B cell (primary cell): ENCODE results near the gene ITGA5. TPM values are rescaled to one million over a fixed set of nuclear protein-coding genes. Genes with fewer than 3 reads are reported as not detected.

Experiments used
- ATAC-seq: fragments of 200-7000 bp; cut with Tn5 transposase; one replicate; pipeline ENCODE4 v1.10.0; 2021; ENCODE audit warnings: low read depth, mild to moderate bottlenecking, moderate number of reproducible peaks, moderate library complexity
- CTCF ChIA-PET: fragments of 350-600 bp; sonication (Branson Sonifier 250); formaldehyde crosslinking; loops from one replicate; lab custom pipeline; 2021; ENCODE audit warnings: antibody characterized with exemption, inconsistent platforms; lab: Charles Lee
- POLR2A ChIA-PET: fragments of 350-600 bp; sonication (Branson Sonifier 250); formaldehyde crosslinking; loops from one replicate; lab custom pipeline; 2021; ENCODE audit warnings: antibody characterized with exemption; lab: Charles Lee
- DNase-seq: peaks from one replicate; pipeline ENCODE4 v3.0.0; 2013
- H2AFZ ChIP-seq: 2 replicates; pipeline ENCODE4 v1.6.1; 2012; ENCODE audit warnings: mild to moderate bottlenecking, low read depth, low read length; ENCODE audit not compliant: insufficient read depth, poor library complexity, severe bottlenecking
- H3K27ac ChIP-seq, 2 donors: 1 replicate in 1 of 2; 2 replicates in 1 of 2; pipeline ENCODE4 v1.5.1; 2012 to 2013; ENCODE audit warnings: low read length in 2 of 2, mild to moderate bottlenecking in 2 of 2, moderate library complexity in 1 of 2
- H3K27me3 ChIP-seq, 4 experiments: fragments of 200-600 bp in 1 of 4; sonication (generic) in 1 of 4; replicated peaks in 1 of 4; 1 replicate in 2 of 4; 2 replicates in 2 of 4; pipeline versions ENCODE4 v1.6.1 to v1.7.0; 2013 to 2016; ENCODE audit warnings: low read length in 3 of 4, mild to moderate bottlenecking in 2 of 4, mixed read lengths in 1 of 4, moderate library complexity in 1 of 4; ENCODE audit not compliant: insufficient read depth in 4 of 4, control insufficient read depth in 3 of 4; ENCODE audit errors: control extremely low read depth in 1 of 4
- H3K36me3 ChIP-seq, 2 experiments: replicated peaks in 1 of 2; 1 replicate in 1 of 2; 2 replicates in 1 of 2; pipeline versions ENCODE4 v1.6.1 to v1.7.1; 2013; ENCODE audit warnings: low read length in 1 of 2; ENCODE audit not compliant: insufficient read depth in 2 of 2, control insufficient read depth in 1 of 2; ENCODE audit errors: control extremely low read depth in 1 of 2, extremely low read depth in 1 of 2
- H3K4me1 ChIP-seq, 2 donors: fragments of 200-600 bp in 1 of 2; sonication (generic) in 1 of 2; 1 replicate in 1 of 2; 2 replicates in 1 of 2; pipeline versions ENCODE4 v1.5.1 to v1.6.1; 2013 to 2017; ENCODE audit warnings: low read length in 2 of 2; ENCODE audit not compliant: control insufficient read depth in 2 of 2, insufficient read depth in 2 of 2
- H3K4me2 ChIP-seq: replicated peaks from 2 replicates; pipeline ENCODE3; 2012; ENCODE audit warnings: mild to moderate bottlenecking, low read depth, low read length; ENCODE audit not compliant: poor library complexity, severe bottlenecking
- H3K4me3 ChIP-seq, 5 experiments: fragments of 200-600 bp in 1 of 5; sonication (generic) in 1 of 5; 1 replicate in 3 of 5; 2 replicates in 2 of 5; pipeline versions ENCODE4 v1.5.1 to v1.7.0; 2011 to 2016; ENCODE audit warnings: low read length in 4 of 5, mild to moderate bottlenecking in 4 of 5, low read depth in 2 of 5, control low read depth in 1 of 5, moderate library complexity in 1 of 5; ENCODE audit not compliant: insufficient read depth in 1 of 5; ENCODE audit errors: control extremely low read depth in 1 of 5, extremely low read depth in 1 of 5
- H3K79me2 ChIP-seq: fragments of 200-600 bp; sonication (generic); one replicate; pipeline ENCODE4 v1.6.0; 2016; ENCODE audit warnings: low read length; ENCODE audit not compliant: control insufficient read depth, insufficient read depth
- H3K9ac ChIP-seq: fragments of 200-600 bp; sonication (generic); 2 replicates; pipeline ENCODE4 v1.6.1; 2017; ENCODE audit warnings: mild to moderate bottlenecking, low read length, moderate library complexity
- H3K9me3 ChIP-seq, 3 donors: one replicate each; pipeline versions ENCODE4 v1.6.1 to v1.7.1; 2013; ENCODE audit warnings: low read length in 2 of 3; ENCODE audit not compliant: control insufficient read depth in 2 of 3, insufficient read depth in 1 of 3; ENCODE audit errors: control extremely low read depth in 1 of 3
- H4K20me1 ChIP-seq: 2 replicates; pipeline ENCODE4 v1.6.0; 2012; ENCODE audit warnings: mild to moderate bottlenecking, low read length; ENCODE audit not compliant: insufficient read depth, control insufficient read depth, poor library complexity, severe bottlenecking
- H3K27ac Mint-ChIP-seq: one replicate; pipeline ENCODE4 v1.8.0; 2021; ENCODE audit warnings: mixed read lengths
- H3K27me3 Mint-ChIP-seq: one replicate; pipeline ENCODE4 v1.8.0; 2021; ENCODE audit warnings: mixed read lengths
- H3K4me1 Mint-ChIP-seq: one replicate; pipeline ENCODE4 v1.8.0; 2021; ENCODE audit warnings: mixed read lengths
- H3K4me3 Mint-ChIP-seq: one replicate; pipeline ENCODE4 v1.8.0; 2021; ENCODE audit warnings: mixed read lengths
- H3K9me3 Mint-ChIP-seq: one replicate; pipeline ENCODE4 v1.8.0; 2022; ENCODE audit warnings: mixed read lengths; ENCODE audit not compliant: insufficient read depth
- CTCF ChIP-seq: fragments of 200-600 bp; IDR thresholded peaks from one replicate; pipeline ENCODE4 v1.8.0; 2022; ENCODE audit warnings: antibody characterized with exemption, mild to moderate bottlenecking
- EZH2 ChIP-seq: IDR thresholded peaks from 2 replicates; pipeline ENCODE4 v1.6.1; 2012; ENCODE audit warnings: borderline replicate concordance, low read depth, mild to moderate bottlenecking, moderate library complexity, low read length; ENCODE audit not compliant: insufficient read depth, poor library complexity, severe bottlenecking
- WGBS: methylation state at CpG from one replicate; pipeline ENCODE4 v1.1.5; 2013; ENCODE audit warnings: missing lambda C conversion rate; ENCODE audit not compliant: insufficient coverage; 5-methylcytosine and 5-hydroxymethylcytosine counted together
- intact Hi-C: fragments of 100-400 bp; cut with micrococcal nuclease; formaldehyde crosslinking; loops from one replicate; pipeline ENCODE4 v1.10.0; 2022
- polyA plus RNA-seq: library from polyadenylated mRNA; depleted of rRNA; stranded (reverse); fragments of >200 nt; gene quantifications from 2 replicates; pipeline ENCODE4 v1.2.3, GENCODE V29; 2012
- total RNA-seq, 2 donors: library from RNA; stranded (reverse); fragments of 120-200 nt in 1 of 2; gene quantifications; 1 replicate in 1 of 2; 2 replicates in 1 of 2; pipeline versions ENCODE4 v1.2.3 to v1.2.4, GENCODE V29; 2013 to 2022

Gene ITGA5
- total and polyA plus RNA-seq, 2 donors (not counting 1 experiment from before 2014, with no cell fraction given) = 3.6 to 6.1 TPM

GRCh38 chr12:54357506-54358190, 61.4 kb downstream of the ITGA5 start:
- Mint-ChIP-seq H3K9me3 (no peaks in the 10 kb centered on the region), H3K27me3 (no peaks in the 10 kb centered on the region), H3K4me3 (no peak overlapping the region), H3K27ac (no peak overlapping the region), H3K4me1 (peaks cover 7% of the 10 kb centered on the region)
- H3K4me2 ChIP-seq = peak overlapping the region; percentile 96
- H3K4me1 ChIP-seq = peaks cover 12 to 17% of the 10 kb centered on the region in 2 donors
- WGBS = 86% methylated on average over 1 of the region's 2 CpGs
- H3K27ac ChIP-seq = no peak overlapping the region
- H2AFZ ChIP-seq = peak overlapping the region; percentile 99
- TF ChIP-seq CTCF = no peak
- TF ChIP-seq EZH2 = no peak
- no peaks in the 10 kb centered on the region for H4K20me1 ChIP-seq
- no peaks in the 10 kb centered on the region for H3K9me3 ChIP-seq
- no peak overlapping the region for H3K9ac ChIP-seq
- POLR2A ChIA-PET = interaction anchor here (1.4 kb wide), 1 partner anchor 32 kb away, joined by 11 read pairs; the partner anchor contains the start of gene COPZ1
- CTCF ChIA-PET = interaction anchor here (2.1 to 7.8 kb wide), 6 partner anchors 10 to 143 kb away, joined by 4 to 42 read pairs (median 18); partner anchors contain the start of gene COPZ1
- no peaks in the 10 kb centered on the region for H3K27me3 ChIP-seq
- H3K4me3 ChIP-seq = no peak overlapping the region
- DNase-seq (no peak), ATAC-seq (no peak)
- no peaks in the 10 kb centered on the region for H3K36me3 ChIP-seq
- intact Hi-C loops = loop anchor here (2.0 kb wide), 1 partner anchor 141 kb away; no protein-coding TSS in a partner anchor
- H3K79me2 ChIP-seq = no peaks in the 10 kb centered on the region

DNA sequence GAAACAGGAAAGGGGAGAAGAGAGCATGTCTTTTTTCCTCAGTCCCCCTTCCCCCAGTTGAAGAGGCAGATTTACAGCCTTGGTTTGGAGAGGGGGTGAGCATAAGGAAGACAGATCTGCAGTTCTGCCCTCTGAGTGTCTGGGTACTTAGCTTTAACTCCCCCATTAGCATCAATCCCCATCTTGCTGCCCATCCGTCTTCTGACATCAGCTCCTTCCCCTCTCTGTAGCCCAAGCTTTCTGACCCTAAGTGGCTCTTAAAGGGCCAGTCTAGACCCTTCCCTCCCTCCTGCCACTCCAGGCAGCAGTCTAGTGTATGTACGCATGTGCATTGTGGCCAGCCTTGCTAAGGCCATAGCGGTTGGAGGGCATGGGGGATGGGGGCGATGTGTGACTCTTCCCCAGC, 62.1 kb downstream of the ITGA5 start:
- Mint-ChIP-seq H3K27ac (no peak overlapping the region), H3K4me3 (no peak overlapping the region), H3K4me1 (peaks cover 9% of the 10 kb centered on the region), H3K27me3 (no peaks in the 10 kb centered on the region), H3K9me3 (no peaks in the 10 kb centered on the region)
- peaks cover 12 to 18% of the 10 kb centered on the region in 2 donors for H3K4me1 ChIP-seq
- no peak overlapping the region for H3K4me2 ChIP-seq
- no peaks in the 10 kb centered on the region for H3K36me3 ChIP-seq
- 91% methylated on average over 3 of the region's 4 CpGs for WGBS
- no peak overlapping the region for H3K9ac ChIP-seq
- no peak for TF ChIP-seq EZH2
- no peak for TF ChIP-seq CTCF
- intact Hi-C loops = no loop called here
- H3K27ac ChIP-seq = no peak overlapping the region
- H2AFZ ChIP-seq = no peak overlapping the region
- H4K20me1 ChIP-seq = no peaks in the 10 kb centered on the region
- no peaks in the 10 kb centered on the region for H3K9me3 ChIP-seq
- ChIA-PET POLR2A (interaction anchor here (1.4 kb wide), 1 partner anchor 32 kb away, joined by 11 read pairs; the partner anchor contains the start of gene COPZ1), CTCF (interaction anchor here (0.8 to 7.8 kb wide), 7 partner anchors 12 to 149 kb away, joined by 3 to 42 read pairs (median 8); partner anchors contain the start of gene COPZ1)
- H3K79me2 ChIP-seq = no peaks in the 10 kb centered on the region
- H3K27me3 ChIP-seq = no peaks in the 10 kb centered on the region
- no peak for DNase-seq
- ATAC-seq = no peak
- H3K4me3 ChIP-seq = no peak overlapping the region
